ENCODE results near the gene RHBDF2. TPM values are rescaled to one million over a fixed set of nuclear protein-coding genes. Genes with fewer than 3 reads are reported as not detected.

The RHBDF2 gene
- total and polyA plus RNA-seq, 3 donors from 2014 or later: 9.7 to 30.2 (median 26.3) TPM

- TF ChIP-seq POLR2A (IDR thresholded peaks at IDR 0.05) (no peak), CTCF (IDR thresholded peaks at IDR 0.05) (no peak)
- H3K36me3 ChIP-seq (ENCODE audit: low read depth, missing control alignments): no peaks in the 10 kb centered on the region
- no peaks in the 10 kb centered on the region for H3K27me3 ChIP-seq
- H3K4me1 ChIP-seq: peaks cover 47% of the 10 kb centered on the region
- 85 to 94% methylated on average over 8 of the region's 8 CpGs for WGBS, 2 donors
- H3K4me3 ChIP-seq: no peak overlapping the region
- H3K9me3 ChIP-seq: no peaks in the 10 kb centered on the region
- no peak overlapping the region for H3K27ac ChIP-seq
- DNase-seq: no peak
- intact Hi-C loops (cut with DNase I; ENCODE audit: low total_unique reads): no loop called here
Measured at GRCh38 chr17:76532072-76532651, 30.9 kb upstream of the RHBDF2 start.

GRCh38 chr17:76531486-76532038, 30.3 kb upstream of the RHBDF2 start:
- Histone ChIP-seq H3K27ac (peak overlapping the region; percentile 75 to 96), H3K9me3 (no peaks in the 10 kb centered on the region), H3K4me3 (no peak overlapping the region), H3K4me1 (peaks cover 48% of the 10 kb centered on the region), H3K27me3 (no peaks in the 10 kb centered on the region), H3K36me3 (ENCODE audit: low read depth, missing control alignments) (no peaks in the 10 kb centered on the region)
- 84 to 95% methylated on average over 13 to 18 of the region's 18 CpGs for WGBS, 2 donors
- intact Hi-C loops (cut with DNase I; ENCODE audit: low total_unique reads): no loop called here
- no peak for TF ChIP-seq CTCF (IDR thresholded peaks at IDR 0.05)
- TF ChIP-seq POLR2A (IDR thresholded peaks at IDR 0.05): no peak
- no peak for DNase-seq

GRCh38 chr17:76530811-76531485, 29.7 kb upstream of the RHBDF2 start:
- no peaks in the 10 kb centered on the region for H3K27me3 ChIP-seq
- intact Hi-C loops (cut with DNase I; ENCODE audit: low total_unique reads): no loop called here
- 88 to 90% methylated on average over 15 to 32 of the region's 32 CpGs for WGBS, 2 donors
- DNase-seq: no peak
- no peaks in the 10 kb centered on the region for H3K36me3 ChIP-seq (ENCODE audit: low read depth, missing control alignments)
- peak overlapping the region; percentile 75 to 96 for H3K27ac ChIP-seq
- H3K9me3 ChIP-seq: no peaks in the 10 kb centered on the region
- TF ChIP-seq POLR2A (IDR thresholded peaks at IDR 0.05) (no peak), CTCF (IDR thresholded peaks at IDR 0.05) (no peak)
- H3K4me1 ChIP-seq: peaks cover 45% of the 10 kb centered on the region
- no peak overlapping the region for H3K4me3 ChIP-seq

GRCh38 chr17:76530095-76530723, 29.0 kb upstream of the RHBDF2 start:
- peaks cover 48% of the 10 kb centered on the region for H3K4me1 ChIP-seq
- H3K4me3 ChIP-seq: no peak overlapping the region
- intact Hi-C loops (cut with DNase I; ENCODE audit: low total_unique reads): no loop called here
- no peaks in the 10 kb centered on the region for H3K9me3 ChIP-seq
- peak overlapping the region; percentile 75 to 96 for H3K27ac ChIP-seq
- WGBS, 2 donors: 58 to 60% methylated on average over 16 to 23 of the region's 23 CpGs
- TF ChIP-seq CTCF (IDR thresholded peaks at IDR 0.05): no peak
- TF ChIP-seq POLR2A (IDR thresholded peaks at IDR 0.05): no peak
- peak; percentile 71 for DNase-seq
- no peaks in the 10 kb centered on the region for H3K27me3 ChIP-seq
- no peaks in the 10 kb centered on the region for H3K36me3 ChIP-seq (ENCODE audit: low read depth, missing control alignments)

All from testis (tissue), 3 donors.